Mesenchymal stem cell (in vitro differentiated cells and primary cell): Measurements from ENCODE around the gene ITGB5.

ENCODE experiments used
- DNase-seq: peaks from one replicate; pipeline ENCODE4 v3.0.0-alpha.2; 2013
- H2AFZ ChIP-seq: one replicate; pipeline ENCODE4 v1.6.1; 2013; ENCODE audit warnings: low read depth, mild to moderate bottlenecking, control low read depth, inconsistent platforms, low read length, moderate library complexity
- H2AK5ac ChIP-seq: 2 replicates; pipeline ENCODE4 v1.6.1; 2013; ENCODE audit warnings: low read length, moderate library complexity, mild to moderate bottlenecking, inconsistent platforms; ENCODE audit not compliant: severe bottlenecking
- H2BK120ac ChIP-seq: one replicate; pipeline ENCODE4 v1.6.1; 2013; ENCODE audit warnings: low read depth, mild to moderate bottlenecking, inconsistent platforms, low read length, moderate library complexity
- H2BK12ac ChIP-seq, 2 experiments: one replicate each; pipeline ENCODE4 v1.6.1; 2013; ENCODE audit warnings: inconsistent platforms in 2 of 2, low read length in 2 of 2, mild to moderate bottlenecking in 2 of 2, moderate library complexity in 2 of 2, control low read depth in 1 of 2
- H2BK15ac ChIP-seq: one replicate; pipeline ENCODE4 v1.6.1; 2013; ENCODE audit warnings: mild to moderate bottlenecking, low read depth, inconsistent platforms; ENCODE audit not compliant: poor library complexity, severe bottlenecking
- H2BK5ac ChIP-seq: 2 replicates; pipeline ENCODE4 v1.6.1; 2013; ENCODE audit warnings: low read depth, mild to moderate bottlenecking, low read length, control low read depth, inconsistent platforms; ENCODE audit not compliant: poor library complexity, severe bottlenecking
- H3K14ac ChIP-seq, 2 experiments: one replicate each; pipeline ENCODE4 v1.6.1; 2013; ENCODE audit warnings: inconsistent platforms in 2 of 2, low read length in 2 of 2, control low read depth in 1 of 2, mild to moderate bottlenecking in 1 of 2, moderate library complexity in 1 of 2
- H3K18ac ChIP-seq, 2 experiments: one replicate each; pipeline ENCODE4 v1.6.1; 2013; ENCODE audit warnings: inconsistent platforms in 2 of 2, low read length in 2 of 2, control low read depth in 1 of 2, low read depth in 1 of 2, mild to moderate bottlenecking in 1 of 2
- H3K23ac ChIP-seq, 2 experiments: one replicate each; pipeline ENCODE4 v1.6.1; 2013; ENCODE audit warnings: inconsistent platforms in 2 of 2, low read length in 2 of 2, mild to moderate bottlenecking in 2 of 2, moderate library complexity in 2 of 2, control low read depth in 1 of 2
- H3K27ac ChIP-seq: 2 replicates; pipeline ENCODE4 v1.5.1; 2013; ENCODE audit warnings: mild to moderate bottlenecking, moderate library complexity, low read length, control low read depth, inconsistent platforms; ENCODE audit not compliant: poor library complexity, severe bottlenecking
- H3K27me3 ChIP-seq, 2 experiments: 2 replicates each; pipeline versions ENCODE4 v1.6.1 to v1.7.0; 2013; ENCODE audit warnings: low read length in 2 of 2, mild to moderate bottlenecking in 2 of 2, moderate library complexity in 2 of 2, control low read depth in 1 of 2, inconsistent platforms in 1 of 2; ENCODE audit not compliant: control insufficient read depth in 1 of 2, insufficient read depth in 1 of 2
- H3K36me3 ChIP-seq, 2 experiments: 2 replicates each; pipeline versions ENCODE4 v1.6.1 to v1.7.0; 2013; ENCODE audit warnings: low read length in 2 of 2, control low read depth in 1 of 2, inconsistent platforms in 1 of 2, low read depth in 1 of 2, mild to moderate bottlenecking in 1 of 2; ENCODE audit not compliant: insufficient read depth in 2 of 2, control insufficient read depth in 1 of 2
- H3K4ac ChIP-seq, 2 experiments: one replicate each; pipeline ENCODE4 v1.6.1; 2013; ENCODE audit warnings: inconsistent platforms in 2 of 2, low read length in 2 of 2, mild to moderate bottlenecking in 2 of 2, moderate library complexity in 2 of 2, control low read depth in 1 of 2, low read depth in 1 of 2
- H3K4me1 ChIP-seq: 2 replicates; pipeline ENCODE4 v1.6.1; 2013; ENCODE audit warnings: low read depth, low read length, control low read depth; ENCODE audit not compliant: control insufficient read depth, insufficient read depth
- H3K4me2 ChIP-seq: 2 replicates; pipeline ENCODE4 v1.6.1; 2013; ENCODE audit warnings: low read length, mild to moderate bottlenecking, inconsistent platforms; ENCODE audit not compliant: poor library complexity, severe bottlenecking
- H3K4me3 ChIP-seq, 2 experiments: 2 replicates each; pipeline versions ENCODE4 v1.5.1 to v1.7.0; 2013; ENCODE audit warnings: low read length in 2 of 2, mild to moderate bottlenecking in 2 of 2, control low read depth in 1 of 2, low read depth in 1 of 2; ENCODE audit not compliant: insufficient read depth in 1 of 2
- H3K79me1 ChIP-seq: replicated peaks from 2 replicates; pipeline ENCODE4 v1.6.1; 2013; ENCODE audit warnings: mild to moderate bottlenecking, control low read depth, low read length, inconsistent platforms; ENCODE audit not compliant: poor library complexity, severe bottlenecking
- H3K9ac ChIP-seq: 2 replicates; pipeline ENCODE4 v1.7.0; 2013; ENCODE audit warnings: mild to moderate bottlenecking, low read length, moderate library complexity
- H3K9me3 ChIP-seq: 2 replicates; pipeline ENCODE4 v1.7.0; 2013; ENCODE audit warnings: mild to moderate bottlenecking, low read length; ENCODE audit not compliant: control insufficient read depth
- H4K8ac ChIP-seq: one replicate; pipeline ENCODE4 v1.6.1; 2013; ENCODE audit warnings: inconsistent platforms, mild to moderate bottlenecking, low read length, moderate library complexity
- H4K91ac ChIP-seq: one replicate; pipeline ENCODE4 v1.6.1; 2013; ENCODE audit warnings: mild to moderate bottlenecking, low read length, inconsistent platforms
- WGBS: methylation state at CpG from one replicate; pipeline ENCODE4 v1.1.7; 2013; ENCODE audit warnings: mixed read lengths; 5-methylcytosine and 5-hydroxymethylcytosine counted together

Gene ITGB5

DNA sequence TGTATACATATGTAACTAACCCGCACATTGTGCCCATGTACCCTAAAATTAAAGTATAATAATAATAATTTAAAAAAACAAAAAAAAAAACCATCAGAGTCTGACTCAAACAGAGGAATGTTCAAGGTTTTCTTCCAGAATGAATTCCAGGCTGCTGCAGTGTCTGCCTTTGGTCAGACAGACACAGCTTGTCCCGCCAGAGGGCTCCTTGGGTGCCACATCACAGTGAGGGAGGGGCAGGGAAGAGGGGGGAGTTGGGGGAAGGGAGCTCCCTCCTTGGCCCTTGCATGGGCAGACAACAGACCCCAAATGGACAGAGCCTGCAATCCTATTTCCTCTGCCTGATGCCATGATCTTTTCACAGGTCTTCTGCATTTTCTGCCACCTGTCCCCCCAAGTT, 36.5 kb downstream of the ITGB5 start:
- no peak overlapping the region for H2BK15ac ChIP-seq
- no peak overlapping the region for H2BK12ac ChIP-seq
- H2AFZ ChIP-seq: no peak overlapping the region
- H2AK5ac ChIP-seq: no peak overlapping the region
- no peak overlapping the region for H4K8ac ChIP-seq
- no peaks in the 10 kb centered on the region for H3K27me3 ChIP-seq
- no peak overlapping the region for H3K4me3 ChIP-seq
- peak overlapping the region; percentile 33 for H3K27ac ChIP-seq
- H2BK120ac ChIP-seq: no peak overlapping the region
- H3K4ac ChIP-seq: peak overlapping the region in 1 of 2 experiments; percentile 34
- H3K4me1 ChIP-seq: peaks cover 11% of the 10 kb centered on the region
- H4K91ac ChIP-seq: no peak overlapping the region
- H2BK5ac ChIP-seq: no peak overlapping the region
- H3K18ac ChIP-seq: peak overlapping the region; percentile 52 to 53
- no peak overlapping the region for H3K23ac ChIP-seq
- H3K79me1 ChIP-seq: peaks cover 42% of the 10 kb centered on the region
- H3K14ac ChIP-seq: no peak overlapping the region
- no peaks in the 10 kb centered on the region for H3K9me3 ChIP-seq
- H3K36me3 ChIP-seq: peaks cover 17 to 60% of the 10 kb centered on the region in 2 experiments
- H3K9ac ChIP-seq: peak overlapping the region; percentile 62
- 18% methylated on average over 1 of the region's 2 CpGs for WGBS
- H3K4me2 ChIP-seq: no peak overlapping the region
- peak; percentile 70 for DNase-seq

DNA sequence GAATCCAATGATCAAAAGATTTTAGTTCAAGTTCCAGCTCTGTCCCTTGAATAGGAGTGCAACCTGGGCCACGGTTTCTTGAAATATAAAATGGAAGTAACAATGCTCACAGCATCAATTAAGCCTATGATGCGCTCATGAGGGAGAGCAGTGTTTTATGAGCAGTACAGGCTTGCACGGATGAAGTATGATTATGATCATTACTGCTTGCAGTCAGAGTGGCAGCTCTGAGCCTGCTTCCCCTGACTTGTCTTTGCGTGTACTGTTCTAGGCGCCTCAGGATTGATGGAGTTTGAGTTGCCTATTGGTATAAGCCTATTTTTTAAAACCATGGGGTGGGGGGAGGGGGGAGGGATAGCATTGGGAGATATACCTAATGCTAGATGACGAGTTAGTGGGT, 37.0 kb downstream of the ITGB5 start:
- peak overlapping the region; percentile 17 for H3K27ac ChIP-seq
- no peaks in the 10 kb centered on the region for H3K27me3 ChIP-seq
- peak overlapping the region; percentile 5 for H2AK5ac ChIP-seq
- no peak overlapping the region for H3K9ac ChIP-seq
- peak overlapping the region in 1 of 2 experiments; percentile 88 for H3K4ac ChIP-seq
- no peak overlapping the region for H3K23ac ChIP-seq
- H2BK120ac ChIP-seq: no peak overlapping the region
- H2BK15ac ChIP-seq: no peak overlapping the region
- peak overlapping the region; percentile 69 to 71 for H3K18ac ChIP-seq
- H3K9me3 ChIP-seq: no peaks in the 10 kb centered on the region
- H2BK12ac ChIP-seq: peak overlapping the region in 1 of 2 experiments; percentile 29
- H3K4me2 ChIP-seq: no peak overlapping the region
- no peak overlapping the region for H2BK5ac ChIP-seq
- H3K4me1 ChIP-seq: peaks cover 13% of the 10 kb centered on the region
- no peak overlapping the region for H4K8ac ChIP-seq
- H4K91ac ChIP-seq: no peak overlapping the region
- WGBS: 84% methylated on average over 5 of the region's 6 CpGs
- no peak overlapping the region for H3K4me3 ChIP-seq
- peaks cover 17 to 56% of the 10 kb centered on the region in 2 experiments for H3K36me3 ChIP-seq
- no peak for DNase-seq
- no peak overlapping the region for H3K14ac ChIP-seq
- no peak overlapping the region for H2AFZ ChIP-seq
- peaks cover 40% of the 10 kb centered on the region for H3K79me1 ChIP-seq

DNA sequence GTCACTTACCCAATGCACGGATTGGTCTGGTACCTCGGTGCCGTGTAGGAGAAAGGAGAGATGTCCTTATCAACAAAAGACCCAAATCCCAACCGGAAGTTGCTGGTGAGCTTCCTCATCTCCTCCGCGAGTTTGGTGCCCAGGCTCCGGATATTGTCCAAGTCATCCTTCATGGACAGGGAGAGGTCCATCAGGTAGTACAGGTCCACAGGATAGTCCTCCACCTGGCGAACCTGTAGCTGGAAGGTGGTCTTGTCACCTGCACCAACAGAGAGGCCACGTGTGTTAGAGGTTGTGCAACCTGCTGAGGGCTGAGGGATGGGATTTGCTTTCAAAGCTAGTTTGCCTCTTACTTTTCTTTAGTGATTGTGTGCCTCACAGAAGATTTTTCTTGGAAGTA, 38.9 kb downstream of the ITGB5 start:
- no peak overlapping the region for H2BK120ac ChIP-seq
- H2BK15ac ChIP-seq: no peak overlapping the region
- no peak overlapping the region for H3K4ac ChIP-seq
- no peaks in the 10 kb centered on the region for H3K27me3 ChIP-seq
- no peak overlapping the region for H3K14ac ChIP-seq
- no peak overlapping the region for H2AFZ ChIP-seq
- peak; percentile 0 for DNase-seq
- 95% methylated on average over 9 of the region's 9 CpGs for WGBS
- no peaks in the 10 kb centered on the region for H3K9me3 ChIP-seq
- H2BK12ac ChIP-seq: peak overlapping the region in 1 of 2 experiments; percentile 58
- H3K27ac ChIP-seq: no peak overlapping the region
- H3K18ac ChIP-seq: no peak overlapping the region
- peaks cover 13% of the 10 kb centered on the region for H3K4me1 ChIP-seq
- peaks cover 35% of the 10 kb centered on the region for H3K79me1 ChIP-seq
- H2BK5ac ChIP-seq: no peak overlapping the region
- no peak overlapping the region for H3K23ac ChIP-seq
- peaks cover 19 to 40% of the 10 kb centered on the region in 2 experiments for H3K36me3 ChIP-seq
- H3K4me2 ChIP-seq: no peak overlapping the region
- H3K4me3 ChIP-seq: no peak overlapping the region
- H4K91ac ChIP-seq: no peak overlapping the region
- no peak overlapping the region for H2AK5ac ChIP-seq
- H3K9ac ChIP-seq: no peak overlapping the region
- no peak overlapping the region for H4K8ac ChIP-seq

DNA sequence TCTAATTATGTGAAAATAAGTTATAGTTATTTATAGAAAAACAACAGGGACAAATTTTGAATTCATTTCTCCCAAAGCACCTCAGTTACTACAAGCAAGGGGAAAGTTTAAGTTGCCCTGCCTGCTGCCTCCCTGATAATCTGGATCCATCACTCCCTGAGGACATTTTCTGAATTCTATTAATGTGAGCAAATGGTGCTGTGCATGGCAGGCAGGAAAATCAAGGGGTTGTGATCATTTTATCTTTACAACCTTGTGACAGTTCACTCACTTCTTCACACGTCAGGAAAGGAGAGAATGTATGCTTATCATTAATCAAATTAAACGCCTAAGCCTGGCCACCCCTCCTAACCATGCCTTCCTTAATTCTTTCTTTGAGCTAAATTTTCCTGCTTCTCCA, 39.3 kb downstream of the ITGB5 start:
- H3K9ac ChIP-seq: no peak overlapping the region
- no peak overlapping the region for H2AK5ac ChIP-seq
- H3K27ac ChIP-seq: no peak overlapping the region
- H2BK15ac ChIP-seq: no peak overlapping the region
- no peak overlapping the region for H2BK5ac ChIP-seq
- WGBS: 83% methylated on average over 2 of the region's 2 CpGs
- H3K14ac ChIP-seq: no peak overlapping the region
- H3K4ac ChIP-seq: no peak overlapping the region
- H2BK120ac ChIP-seq: no peak overlapping the region
- H3K79me1 ChIP-seq: peaks cover 35% of the 10 kb centered on the region
- no peaks in the 10 kb centered on the region for H3K27me3 ChIP-seq
- H3K36me3 ChIP-seq: peaks cover 20 to 41% of the 10 kb centered on the region in 2 experiments
- no peak overlapping the region for H3K23ac ChIP-seq
- no peak overlapping the region for H3K4me3 ChIP-seq
- H3K18ac ChIP-seq: no peak overlapping the region
- H3K4me1 ChIP-seq: peaks cover 13% of the 10 kb centered on the region
- no peaks in the 10 kb centered on the region for H3K9me3 ChIP-seq
- H2AFZ ChIP-seq: no peak overlapping the region
- H4K8ac ChIP-seq: no peak overlapping the region
- no peak overlapping the region for H4K91ac ChIP-seq
- H2BK12ac ChIP-seq: no peak overlapping the region
- DNase-seq: no peak
- no peak overlapping the region for H3K4me2 ChIP-seq
